HT-29 (cell line): ENCODE measurements around the gene MVP. TPM values are rescaled to one million over a fixed set of nuclear protein-coding genes. Genes with fewer than 3 reads are reported as not detected.

Experiments used
- DNase-seq: peaks from one replicate; pipeline ENCODE4 v3.0.0-alpha.2; 2015; ENCODE audit warnings: low spot score
- total RNA-seq: library from RNA; depleted of rRNA; stranded (reverse); fragments of >200 nt; shearing (Covaris generic); gene quantifications from 2 replicates; pipeline ENCODE4 v1.2.3, GENCODE V29; 2014

The MVP gene
- total RNA-seq, 1 experiment from 2014 or later: 185 TPM

- peak; percentile 51 for DNase-seq
These were observed 15.6 kb upstream of the MVP start for GRCh38 chr16:29804455-29805231.

DNA sequence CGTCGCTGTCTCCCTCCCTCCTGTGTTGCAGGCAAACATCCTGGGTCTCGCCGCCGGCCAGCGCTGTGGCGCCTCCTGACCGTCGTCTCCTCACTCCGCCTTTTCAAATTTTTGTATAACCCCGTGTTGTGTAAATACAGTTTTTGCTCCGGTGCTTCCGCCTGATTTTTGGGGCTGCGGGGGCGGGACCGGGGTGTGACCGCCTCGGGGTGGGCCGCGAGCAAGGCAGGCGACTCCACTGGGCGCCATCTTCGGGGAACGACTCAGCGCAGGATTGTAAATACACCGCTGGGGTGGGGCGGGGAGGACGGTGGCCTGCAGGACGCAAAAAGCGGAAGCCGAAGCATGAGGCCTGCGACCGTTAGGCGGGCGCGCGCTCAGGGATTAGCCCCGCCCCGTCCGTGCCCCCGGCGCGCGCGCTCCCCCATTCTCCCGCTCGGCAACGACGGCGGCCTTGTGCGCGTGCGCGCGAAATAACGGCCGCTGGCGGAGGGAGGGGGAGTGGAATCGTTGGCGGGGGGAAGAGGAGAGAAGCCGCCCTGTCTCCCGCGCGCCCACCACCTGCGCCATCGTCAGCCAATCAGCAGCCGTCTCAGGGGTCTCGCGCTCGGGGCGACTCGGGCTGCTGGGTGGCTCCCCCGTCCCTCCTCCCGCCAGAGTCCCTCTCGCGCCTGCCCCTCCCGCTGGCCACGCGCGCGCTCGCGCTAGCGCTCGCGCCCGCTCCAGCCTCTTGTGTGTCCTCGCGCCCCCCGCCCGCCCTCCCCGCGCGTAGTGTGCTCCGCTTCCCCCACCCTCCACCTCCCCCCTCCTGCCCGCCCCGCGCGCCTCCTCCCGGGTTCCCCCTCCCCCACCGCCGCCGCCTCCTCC is 14.8 kb upstream of the MVP start:
- DNase-seq: peak; percentile 96

- no peak for DNase-seq
These were observed 14.1 kb upstream of the MVP start, which contains the start of gene MAZ for GRCh38 chr16:29806099-29806579. TSS of gene MAZ (plus strand) at chr16:29806529. CDS start at chr16:29806702, 173 bp downstream.

DNA sequence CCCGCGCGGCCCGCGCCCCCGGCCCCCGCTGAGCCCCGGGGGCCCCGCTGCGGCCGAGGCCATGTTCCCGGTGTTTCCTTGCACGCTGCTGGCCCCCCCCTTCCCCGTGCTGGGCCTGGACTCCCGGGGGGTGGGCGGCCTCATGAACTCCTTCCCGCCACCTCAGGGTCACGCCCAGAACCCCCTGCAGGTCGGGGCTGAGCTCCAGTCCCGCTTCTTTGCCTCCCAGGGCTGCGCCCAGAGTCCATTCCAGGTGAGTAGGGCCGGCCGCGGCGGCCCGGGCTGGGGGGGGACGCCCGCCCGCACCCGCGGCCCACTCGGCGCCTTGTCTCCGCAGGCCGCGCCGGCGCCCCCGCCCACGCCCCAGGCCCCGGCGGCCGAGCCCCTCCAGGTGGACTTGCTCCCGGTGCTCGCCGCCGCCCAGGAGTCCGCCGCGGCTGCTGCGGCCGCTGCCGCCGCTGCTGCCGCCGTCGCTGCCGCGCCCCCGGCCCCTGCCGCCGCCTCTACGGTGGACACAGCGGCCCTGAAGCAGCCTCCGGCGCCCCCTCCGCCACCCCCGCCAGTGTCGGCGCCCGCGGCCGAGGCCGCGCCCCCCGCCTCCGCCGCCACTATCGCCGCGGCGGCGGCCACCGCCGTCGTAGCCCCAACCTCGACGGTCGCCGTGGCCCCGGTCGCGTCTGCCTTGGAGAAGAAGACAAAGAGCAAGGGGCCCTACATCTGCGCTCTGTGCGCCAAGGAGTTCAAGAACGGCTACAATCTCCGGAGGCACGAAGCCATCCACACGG is 13.4 kb upstream of the MVP start:
- DNase-seq: no peak

- DNase-seq: peak; percentile 87
These were observed 12.6 kb upstream of the MVP start for GRCh38 chr16:29807426-29808218.

DNA sequence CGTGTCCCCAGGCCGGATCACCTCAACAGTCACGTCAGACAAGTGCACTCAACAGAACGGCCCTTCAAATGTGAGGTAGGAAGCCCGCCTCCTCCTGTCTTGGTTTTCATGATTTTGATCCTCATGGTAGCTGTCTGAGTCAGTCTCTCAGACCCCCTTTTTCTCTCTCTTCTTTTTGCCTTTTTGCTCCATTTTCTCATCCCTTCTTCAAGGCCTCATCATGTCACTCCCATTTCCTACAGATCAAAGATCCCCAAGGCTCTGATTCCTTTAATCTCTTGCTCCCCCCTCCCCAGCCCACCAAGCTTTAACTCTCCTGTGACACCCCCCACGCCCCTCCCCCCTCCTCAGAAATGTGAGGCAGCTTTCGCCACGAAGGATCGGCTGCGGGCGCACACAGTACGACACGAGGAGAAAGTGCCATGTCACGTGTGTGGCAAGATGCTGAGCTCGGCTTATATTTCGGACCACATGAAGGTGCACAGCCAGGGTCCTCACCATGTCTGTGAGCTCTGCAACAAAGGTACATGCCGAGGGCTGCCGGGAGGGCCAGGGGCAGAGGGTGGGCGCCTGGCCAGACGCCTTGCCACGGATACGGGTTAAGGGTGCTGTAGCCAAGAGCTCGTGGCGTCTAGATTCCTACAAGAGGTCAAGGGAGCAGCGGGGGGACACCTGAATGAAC is 11.9 kb upstream of the MVP start:
- no peak for DNase-seq

DNA sequence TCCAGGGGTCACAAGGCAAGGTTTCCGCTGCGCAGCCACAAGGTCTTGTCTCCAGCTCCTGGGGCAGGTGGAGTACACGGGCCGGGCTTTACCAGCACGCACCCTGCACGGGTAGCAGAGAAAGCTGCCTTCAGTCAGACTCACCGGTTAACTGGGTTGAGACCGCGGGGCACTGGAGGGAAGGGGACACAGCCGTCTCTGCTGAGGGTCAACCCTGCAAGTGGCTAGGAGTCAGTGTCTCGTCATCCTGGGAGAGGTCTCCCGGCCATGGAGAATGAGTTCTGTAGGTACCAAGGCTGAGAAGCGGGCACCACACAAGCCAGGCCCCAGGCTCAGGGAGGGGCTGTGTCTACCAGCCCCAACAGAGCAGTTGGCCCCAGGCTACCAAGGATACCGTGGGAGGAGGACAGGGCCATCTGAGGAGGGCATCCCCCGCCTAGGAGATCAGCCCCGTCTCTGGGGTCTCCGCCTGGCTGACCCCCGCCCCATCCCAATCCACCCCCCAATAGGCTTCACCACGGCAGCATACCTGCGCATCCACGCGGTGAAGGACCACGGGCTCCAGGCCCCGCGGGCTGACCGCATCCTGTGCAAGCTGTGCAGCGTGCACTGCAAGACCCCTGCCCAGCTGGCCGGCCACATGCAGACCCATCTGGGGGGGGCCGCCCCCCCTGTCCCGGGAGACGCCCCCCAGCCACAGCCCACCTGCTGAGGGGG is 11.1 kb upstream of the MVP start:
- no peak for DNase-seq

- DNase-seq: no peak
These were observed 10.2 kb upstream of the MVP start for GRCh38 chr16:29809850-29810698.

- no peak for DNase-seq
These were observed 9.5 kb upstream of the MVP start for GRCh38 chr16:29810699-29811169.

- peak; percentile 93 for DNase-seq
These were observed 8.9 kb upstream of the MVP start for GRCh38 chr16:29811170-29811895.

- DNase-seq: no peak
These were observed 8.2 kb upstream of the MVP start, which contains the start of gene PRRT2 for GRCh38 chr16:29811896-29812665. TSS of gene PRRT2 (plus strand) at chr16:29812193. CDS start at chr16:29813055, 862 bp downstream.

DNA sequence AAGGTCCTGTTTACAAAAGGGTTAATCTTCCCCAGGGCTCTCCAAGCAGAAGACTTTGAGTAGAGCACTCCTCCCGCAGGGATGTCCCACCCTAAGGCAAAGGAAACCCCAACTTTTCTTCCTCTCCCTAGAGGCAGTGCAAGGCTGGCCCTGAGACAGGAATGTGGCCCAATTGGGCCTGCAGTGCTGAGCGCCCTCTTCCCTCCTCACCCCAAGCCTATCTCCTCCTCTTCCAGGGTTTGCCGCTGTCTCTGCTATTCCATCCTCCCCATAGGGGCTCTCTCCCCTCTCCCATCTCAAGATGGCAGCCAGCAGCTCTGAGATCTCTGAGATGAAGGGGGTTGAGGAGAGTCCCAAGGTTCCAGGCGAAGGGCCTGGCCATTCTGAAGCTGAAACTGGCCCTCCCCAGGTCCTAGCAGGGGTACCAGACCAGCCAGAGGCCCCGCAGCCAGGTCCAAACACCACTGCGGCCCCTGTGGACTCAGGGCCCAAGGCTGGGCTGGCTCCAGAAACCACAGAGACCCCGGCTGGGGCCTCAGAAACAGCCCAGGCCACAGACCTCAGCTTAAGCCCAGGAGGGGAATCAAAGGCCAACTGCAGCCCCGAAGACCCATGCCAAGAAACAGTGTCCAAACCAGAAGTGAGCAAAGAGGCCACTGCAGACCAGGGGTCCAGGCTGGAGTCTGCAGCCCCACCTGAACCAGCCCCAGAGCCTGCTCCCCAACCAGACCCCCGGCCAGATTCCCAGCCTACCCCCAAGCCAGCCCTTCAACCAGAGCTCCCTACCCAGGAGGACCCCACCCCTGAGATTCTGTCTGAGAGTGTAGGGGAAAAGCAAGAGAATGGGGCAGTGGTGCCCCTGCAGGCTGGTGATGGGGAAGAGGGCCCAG is 7.3 kb upstream of the MVP start:
- no peak for DNase-seq

GRCh38 chr16:29813644-29814562 is 6.4 kb upstream of the MVP start:
- DNase-seq: no peak

DNA sequence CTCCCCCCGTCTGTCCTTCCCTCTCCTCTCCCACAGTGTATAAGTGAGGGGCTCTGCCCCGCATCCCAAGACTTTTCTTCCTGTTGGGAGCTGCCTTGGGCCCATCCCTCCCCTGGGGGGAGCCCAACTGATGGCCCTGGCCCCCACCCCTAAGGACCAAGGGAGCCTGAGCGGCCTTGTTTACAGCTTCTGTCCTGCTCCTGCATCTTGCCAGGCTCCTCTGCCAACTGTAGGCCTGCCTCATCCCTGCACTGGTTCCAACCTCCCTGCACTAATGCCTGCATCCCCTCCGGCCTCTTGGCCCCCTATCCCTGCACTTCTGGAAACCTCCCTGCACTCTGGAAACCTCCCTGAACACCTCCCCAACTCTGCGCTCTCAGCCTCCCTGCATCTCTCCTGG is 5.7 kb upstream of the MVP start:
- no peak for DNase-seq
